Immature natural killer cell (primary cell): ENCODE data around the gene CTNNA2. TPM values are rescaled to one million over a fixed set of nuclear protein-coding genes. Genes with fewer than 3 reads are reported as not detected.
"Not testable (repeated sequence)": the region's sequence is repeated elsewhere in the genome, so short reads cannot be mapped to it uniquely, and the experiment has no call there.

ENCODE experiments used
- DNase-seq, 3 donors: peaks; one replicate each; pipeline ENCODE4 v3.0.0; 2022; ENCODE audit warnings: mixed read lengths in 1 of 3
- H3K27ac Mint-ChIP-seq, 6 donors: one replicate each; pipeline ENCODE4 v1.8.0; 2020; ENCODE audit warnings: mixed read lengths in 6 of 6, mild to moderate bottlenecking in 5 of 6, inconsistent platforms in 4 of 6, moderate library complexity in 3 of 6
- H3K27me3 Mint-ChIP-seq, 3 donors: one replicate each; pipeline ENCODE4 v1.8.0; 2020 to 2021; ENCODE audit warnings: low read depth in 3 of 3, mild to moderate bottlenecking in 3 of 3, mixed read lengths in 3 of 3, moderate library complexity in 3 of 3, inconsistent platforms in 1 of 3
- H3K36me3 Mint-ChIP-seq, 3 donors: one replicate each; pipeline ENCODE4 v1.8.0; 2020; ENCODE audit warnings: mixed read lengths in 3 of 3, inconsistent platforms in 2 of 3, mild to moderate bottlenecking in 2 of 3
- H3K4me1 Mint-ChIP-seq, 2 donors: one replicate each; pipeline ENCODE4 v1.8.0; 2020; ENCODE audit warnings: inconsistent platforms in 2 of 2, mild to moderate bottlenecking in 2 of 2, mixed read lengths in 2 of 2, moderate library complexity in 1 of 2
- H3K4me3 Mint-ChIP-seq, 5 donors: one replicate each; pipeline ENCODE4 v1.8.0; 2020; ENCODE audit warnings: mild to moderate bottlenecking in 5 of 5, mixed read lengths in 5 of 5, inconsistent platforms in 3 of 5, moderate library complexity in 3 of 5
- H3K9me3 Mint-ChIP-seq, 6 donors: one replicate each; pipeline ENCODE4 v1.8.0; 2020; ENCODE audit warnings: mild to moderate bottlenecking in 6 of 6, mixed read lengths in 6 of 6, inconsistent platforms in 4 of 6, moderate library complexity in 3 of 6
- polyA plus RNA-seq, 3 donors: library from polyadenylated mRNA; unstranded; fragments of 300-500 nt; fragmentation: Illumina TruSeq; gene quantifications; one replicate each; pipeline ENCODE4 v1.2.3, GENCODE V29; 2021

CTNNA2 gene
- polyA plus RNA-seq, 3 donors from 2014 or later = not detected

DNA sequence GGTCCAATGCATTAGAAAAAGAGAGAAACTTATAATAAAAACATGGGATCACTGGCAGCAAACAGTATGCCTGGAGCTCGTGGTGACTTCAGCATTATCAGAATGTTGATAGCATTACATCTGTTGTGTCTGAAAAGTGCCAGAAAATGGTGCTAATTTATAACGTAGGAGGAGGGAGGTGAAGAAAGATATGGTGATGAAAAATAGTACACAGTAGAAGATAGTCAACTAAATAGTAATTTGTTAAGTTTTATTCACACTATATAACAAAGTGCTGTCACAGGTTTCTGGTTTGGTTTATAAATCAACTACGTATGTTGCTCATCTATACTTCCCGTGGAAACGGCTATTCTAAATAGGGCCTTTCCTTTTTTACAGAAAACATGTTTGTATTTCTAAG, 674.3 kb downstream of the CTNNA2 start:
- no peak for DNase-seq
- Mint-ChIP-seq H3K36me3 (no peaks in the 10 kb centered on the region), H3K4me3 (no peak overlapping the region), H3K27me3 (no peaks in the 10 kb centered on the region), H3K4me1 (no peaks in the 10 kb centered on the region), H3K9me3 (peaks cover 2 to 35% (median 7%) of the 10 kb centered on the region in 6 donors), H3K27ac (no peak overlapping the region)

- DNase-seq = no peak
- Mint-ChIP-seq H3K36me3 (no peaks in the 10 kb centered on the region), H3K4me3 (no peak overlapping the region), H3K9me3 (peaks cover 0 to 35% (median 6%) of the 10 kb centered on the region in 6 donors), H3K27ac (no peak overlapping the region), H3K27me3 (no peaks in the 10 kb centered on the region), H3K4me1 (no peaks in the 10 kb centered on the region)
Measured at GRCh38 chr2:80190166-80190565, 677.3 kb downstream of the CTNNA2 start.

- Mint-ChIP-seq H3K27me3 (peaks cover 0 to 2% (median 0%) of the 10 kb centered on the region in 3 donors), H3K4me1 (no peaks in the 10 kb centered on the region), H3K27ac (no peak overlapping the region), H3K9me3 (peaks cover 2 to 41% (median 8%) of the 10 kb centered on the region in 6 donors), H3K4me3 (no peak overlapping the region), H3K36me3 (no peaks in the 10 kb centered on the region)
- DNase-seq = no peak
Measured at GRCh38 chr2:80193566-80193965, 680.7 kb downstream of the CTNNA2 start.

DNA sequence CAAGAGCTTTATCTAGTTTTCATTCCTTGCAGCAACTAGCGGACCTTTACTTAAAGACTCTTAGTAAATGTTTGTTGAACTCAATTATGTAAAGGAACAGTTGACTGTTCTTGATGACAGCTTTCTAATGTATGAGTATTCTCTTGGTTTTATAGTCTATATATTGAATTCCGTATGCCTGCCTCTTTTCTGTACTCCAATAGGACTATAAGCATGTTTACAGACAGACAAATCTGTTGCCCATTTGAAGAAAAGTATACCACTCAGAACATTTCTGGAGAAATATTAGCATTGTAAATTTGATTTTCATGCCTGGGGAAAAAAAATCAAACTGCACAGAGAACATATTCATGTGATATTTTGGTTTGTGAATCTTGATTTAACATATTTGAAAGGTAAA, 682.2 kb downstream of the CTNNA2 start:
- Mint-ChIP-seq H3K4me3 (no peak overlapping the region), H3K27me3 (peaks cover 0 to 2% (median 0%) of the 10 kb centered on the region in 3 donors), H3K36me3 (no peaks in the 10 kb centered on the region), H3K27ac (no peak overlapping the region), H3K9me3 (peaks cover 5 to 42% (median 14%) of the 10 kb centered on the region in 6 donors), H3K4me1 (no peaks in the 10 kb centered on the region)
- no peak for DNase-seq

DNA sequence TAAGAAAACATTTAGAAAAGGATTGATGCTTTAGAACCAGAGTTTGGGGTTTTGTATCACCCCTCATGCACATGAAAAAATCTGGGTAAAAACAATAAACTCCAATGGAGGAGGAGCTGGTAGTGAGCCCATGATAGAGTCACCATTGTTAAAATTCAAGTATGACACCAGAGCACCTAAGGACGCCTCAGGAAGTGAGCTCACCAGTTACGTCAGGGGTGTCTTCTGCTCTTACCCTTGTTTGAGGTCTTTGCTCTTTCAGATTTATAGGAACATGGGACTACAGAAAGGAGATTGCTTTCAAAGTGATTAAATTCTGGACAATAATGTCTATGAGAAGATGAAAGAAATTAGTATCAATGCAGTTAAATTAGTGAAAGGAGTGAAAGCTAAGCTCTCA, 685.2 kb downstream of the CTNNA2 start:
- no peak for DNase-seq
- no peaks in the 10 kb centered on the region for H3K4me1 Mint-ChIP-seq
- peaks cover 10 to 42% (median 17%) of the 10 kb centered on the region in 6 donors for H3K9me3 Mint-ChIP-seq
- no peak overlapping the region for H3K27ac Mint-ChIP-seq
- H3K36me3 Mint-ChIP-seq = peaks cover 0 to 5% (median 0%) of the 10 kb centered on the region in 3 donors
- H3K4me3 Mint-ChIP-seq = no peak overlapping the region
- H3K27me3 Mint-ChIP-seq = peaks cover 0 to 2% (median 0%) of the 10 kb centered on the region in 3 donors

- Mint-ChIP-seq H3K4me3 (no peak overlapping the region), H3K9me3 (peaks cover 10 to 52% (median 21%) of the 10 kb centered on the region in 6 donors), H3K4me1 (no peaks in the 10 kb centered on the region), H3K27me3 (peaks cover 0 to 2% (median 0%) of the 10 kb centered on the region in 3 donors), H3K36me3 (peaks cover 0 to 5% (median 0%) of the 10 kb centered on the region in 3 donors), H3K27ac (no peak overlapping the region)
- no peak for DNase-seq
Measured at GRCh38 chr2:80199504-80199903, 686.7 kb downstream of the CTNNA2 start.

DNA sequence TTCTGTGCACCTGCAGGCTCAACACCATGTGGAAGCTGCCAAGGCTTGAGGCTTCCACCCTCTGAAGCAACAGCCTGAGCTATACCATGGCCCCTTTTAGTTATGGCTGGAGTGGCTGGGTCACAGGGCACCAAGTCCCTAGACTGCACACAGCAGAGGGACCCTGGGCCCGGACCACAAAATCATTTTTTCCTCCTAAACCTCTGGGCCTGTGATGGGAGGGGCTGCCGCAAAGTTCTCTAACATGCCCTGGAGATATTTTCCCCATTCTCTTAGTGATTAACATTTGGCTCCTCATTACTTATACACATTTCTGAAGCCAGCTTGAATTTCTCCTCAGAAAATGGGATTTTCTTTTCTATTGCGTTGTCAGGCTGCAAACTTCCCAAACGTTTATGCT, 691.1 kb downstream of the CTNNA2 start:
- not testable (repeated sequence) for H3K4me1 Mint-ChIP-seq, H3K27me3 Mint-ChIP-seq, H3K4me3 Mint-ChIP-seq, H3K36me3 Mint-ChIP-seq, DNase-seq, H3K27ac Mint-ChIP-seq
- peaks cover 20 to 38% (median 23%) of the 10 kb centered on the region in 6 donors for H3K9me3 Mint-ChIP-seq

DNA sequence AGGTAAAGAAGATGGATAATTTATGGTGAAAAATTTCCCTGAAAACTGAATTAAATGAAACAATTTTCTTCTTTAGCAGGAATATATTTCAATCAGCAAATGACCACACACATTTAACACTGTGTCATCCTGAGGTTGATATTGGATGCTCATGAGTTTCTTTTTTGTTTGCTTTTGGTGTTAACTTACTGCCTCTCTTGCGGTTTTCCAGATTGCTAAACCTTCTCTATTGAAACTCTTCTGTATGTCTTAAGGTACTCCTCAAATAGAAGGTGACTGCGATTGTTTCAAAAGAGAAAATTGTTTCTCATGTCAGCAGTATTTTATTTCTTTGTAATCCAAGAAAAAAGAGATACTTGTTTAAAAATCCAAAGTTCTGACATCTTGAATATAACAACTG, 692.6 kb downstream of the CTNNA2 start:
- Mint-ChIP-seq H3K36me3 (peaks cover 0 to 5% (median 0%) of the 10 kb centered on the region in 3 donors), H3K4me1 (no peaks in the 10 kb centered on the region), H3K4me3 (no peak overlapping the region), H3K27me3 (peaks cover 0 to 1% (median 0%) of the 10 kb centered on the region in 3 donors), H3K27ac (no peak overlapping the region), H3K9me3 (peaks cover 16 to 38% (median 19%) of the 10 kb centered on the region in 6 donors)
- DNase-seq = no peak

- no peak overlapping the region for H3K27ac Mint-ChIP-seq
- H3K36me3 Mint-ChIP-seq = no peaks in the 10 kb centered on the region
- no peak overlapping the region for H3K4me3 Mint-ChIP-seq
- DNase-seq = no peak
- peaks cover 12 to 42% (median 21%) of the 10 kb centered on the region in 6 donors for H3K9me3 Mint-ChIP-seq
- H3K27me3 Mint-ChIP-seq = peaks cover 0 to 3% (median 1%) of the 10 kb centered on the region in 3 donors
- H3K4me1 Mint-ChIP-seq = no peaks in the 10 kb centered on the region
Measured at GRCh38 chr2:80209458-80209857, 696.6 kb downstream of the CTNNA2 start.

GRCh38 chr2:80217446-80217845, 704.6 kb downstream of the CTNNA2 start:
- no peaks in the 10 kb centered on the region for H3K4me1 Mint-ChIP-seq
- no peak for DNase-seq
- no peak overlapping the region for H3K4me3 Mint-ChIP-seq
- no peak overlapping the region for H3K27ac Mint-ChIP-seq
- H3K9me3 Mint-ChIP-seq = peaks cover 5 to 57% (median 16%) of the 10 kb centered on the region in 6 donors
- peaks cover 0 to 4% (median 0%) of the 10 kb centered on the region in 3 donors for H3K36me3 Mint-ChIP-seq
- no peaks in the 10 kb centered on the region for H3K27me3 Mint-ChIP-seq

DNA sequence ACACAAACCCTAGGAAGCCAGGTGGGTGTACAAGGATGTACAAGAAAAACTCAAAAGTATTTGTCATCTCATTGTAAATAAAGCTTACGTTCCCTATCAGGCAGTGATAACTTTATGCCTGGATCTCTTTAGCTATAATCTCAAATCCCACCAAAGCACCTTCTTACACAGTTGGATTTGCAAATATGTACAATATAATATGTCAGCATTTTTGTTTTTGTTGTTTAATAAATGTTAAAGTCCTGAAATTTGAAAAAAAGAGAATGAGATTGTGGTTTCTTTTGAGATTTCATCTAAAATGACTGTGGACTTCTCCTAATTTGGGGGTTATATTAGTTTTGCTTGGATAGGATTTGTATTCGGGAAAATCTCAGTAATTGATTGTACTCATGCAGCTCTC, 709.8 kb downstream of the CTNNA2 start:
- DNase-seq = no peak
- H3K27me3 Mint-ChIP-seq = no peaks in the 10 kb centered on the region
- H3K9me3 Mint-ChIP-seq = peaks cover 4 to 52% (median 12%) of the 10 kb centered on the region in 6 donors
- H3K4me1 Mint-ChIP-seq = no peaks in the 10 kb centered on the region
- no peaks in the 10 kb centered on the region for H3K36me3 Mint-ChIP-seq
- no peak overlapping the region for H3K27ac Mint-ChIP-seq
- H3K4me3 Mint-ChIP-seq = no peak overlapping the region

DNA sequence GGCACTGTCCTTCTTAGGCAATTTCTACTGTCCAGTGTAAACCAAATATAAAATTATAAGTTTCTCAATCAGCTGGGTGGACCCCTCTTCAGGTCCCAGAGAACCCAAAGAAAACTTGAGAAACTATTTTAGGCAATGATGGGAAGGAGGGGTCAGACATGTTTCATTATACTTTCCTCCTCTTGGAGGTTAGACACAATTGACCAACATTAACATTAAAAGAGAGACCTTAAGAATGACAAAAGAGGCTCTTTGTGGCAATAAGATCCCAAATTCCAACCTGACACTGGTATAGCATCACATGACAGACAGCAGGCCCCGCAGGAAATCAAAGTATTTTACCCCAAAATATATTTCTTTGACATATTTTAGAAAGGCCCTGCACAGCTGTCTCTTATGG, 718.6 kb downstream of the CTNNA2 start:
- no peak overlapping the region for H3K27ac Mint-ChIP-seq
- H3K4me3 Mint-ChIP-seq = no peak overlapping the region
- no peaks in the 10 kb centered on the region for H3K36me3 Mint-ChIP-seq
- H3K27me3 Mint-ChIP-seq = peaks cover 0 to 1% (median 0%) of the 10 kb centered on the region in 3 donors
- H3K4me1 Mint-ChIP-seq = no peaks in the 10 kb centered on the region
- DNase-seq = no peak
- peaks cover 4 to 23% (median 15%) of the 10 kb centered on the region in 6 donors for H3K9me3 Mint-ChIP-seq

DNA sequence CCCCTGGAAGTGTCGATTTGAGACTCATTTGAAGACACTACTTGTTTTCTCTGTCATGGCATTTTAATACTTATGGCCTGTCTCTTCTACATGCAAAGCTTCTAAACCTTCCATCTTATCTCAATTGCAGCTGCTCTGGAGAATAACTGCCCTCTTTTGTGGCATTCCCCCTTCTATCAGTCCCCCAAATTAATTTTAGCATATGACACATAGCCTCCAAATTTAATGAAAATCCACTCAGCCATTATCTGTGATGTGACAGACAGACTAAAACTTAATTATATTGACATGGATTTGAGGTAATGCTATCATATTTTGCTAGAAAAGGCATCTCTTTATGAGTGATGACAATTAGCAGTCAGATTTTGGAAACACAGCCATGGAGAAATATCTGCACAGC, 720.5 kb downstream of the CTNNA2 start:
- no peak overlapping the region for H3K27ac Mint-ChIP-seq
- no peak for DNase-seq
- peaks cover 0 to 1% (median 0%) of the 10 kb centered on the region in 3 donors for H3K27me3 Mint-ChIP-seq
- peaks cover 5 to 23% (median 12%) of the 10 kb centered on the region in 6 donors for H3K9me3 Mint-ChIP-seq
- H3K36me3 Mint-ChIP-seq = no peaks in the 10 kb centered on the region
- no peak overlapping the region for H3K4me3 Mint-ChIP-seq
- H3K4me1 Mint-ChIP-seq = no peaks in the 10 kb centered on the region

DNA sequence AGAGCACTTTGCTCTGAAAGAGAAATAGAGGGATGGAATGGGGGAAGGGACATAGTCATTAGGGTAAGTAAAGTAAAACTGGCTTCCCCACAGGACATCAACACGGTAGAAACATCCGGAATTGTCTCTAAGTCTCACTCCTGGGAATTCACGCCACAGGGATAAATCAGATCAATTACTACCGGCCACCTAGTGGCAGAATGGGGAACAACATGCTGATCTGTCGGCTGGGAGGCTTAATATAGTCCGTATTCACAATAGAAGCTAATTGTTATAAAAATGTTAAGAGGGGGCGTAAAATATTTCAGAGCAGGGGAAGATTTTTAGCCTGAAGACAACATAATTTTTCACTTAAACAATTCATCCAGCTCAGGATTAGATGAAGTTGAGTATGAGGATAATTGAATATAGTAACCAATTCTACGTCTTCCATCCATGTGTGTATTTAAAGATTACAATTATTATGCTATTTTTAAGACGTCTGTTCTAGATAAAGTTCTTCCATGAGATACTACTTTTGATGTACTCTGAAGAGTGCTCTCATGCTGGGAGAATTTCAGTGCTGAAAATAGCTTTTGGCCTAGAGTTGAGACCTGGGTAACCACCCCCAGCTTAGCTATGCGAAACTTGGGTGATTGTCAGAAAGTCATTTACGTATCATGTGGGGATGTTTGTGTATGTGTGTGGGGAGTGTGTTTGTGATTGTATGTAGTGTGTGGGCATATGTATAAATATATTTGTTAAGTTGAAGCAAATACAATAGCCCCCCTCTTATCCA, 726.0 kb downstream of the CTNNA2 start:
- peaks cover 0 to 30% (median 8%) of the 10 kb centered on the region in 6 donors for H3K9me3 Mint-ChIP-seq
- H3K4me1 Mint-ChIP-seq = no peaks in the 10 kb centered on the region
- H3K27me3 Mint-ChIP-seq = peaks cover 0 to 1% (median 0%) of the 10 kb centered on the region in 3 donors
- no peak overlapping the region for H3K4me3 Mint-ChIP-seq
- H3K27ac Mint-ChIP-seq = no peak overlapping the region
- H3K36me3 Mint-ChIP-seq = no peaks in the 10 kb centered on the region
- DNase-seq = no peak
